Measurements from ENCODE around the gene BHMT2.

The BHMT2 gene

GRCh38 chr5:79053321-79053720, 16.2 kb upstream of the BHMT2 start:
- TF ChIP-seq CTCF (conservative IDR thresholded peaks at IDR 0.05; ENCODE audit: low read depth, low read length) = no peak
- Histone ChIP-seq H4K20me1 (ENCODE audit: insufficient read depth) (no peaks in the 10 kb centered on the region), H3K4me2 (no peak overlapping the region), H2AFZ (ENCODE audit: low read depth) (no peak overlapping the region), H3K79me2 (ENCODE audit: insufficient read depth, low read depth) (no peaks in the 10 kb centered on the region), H3K36me3 (ENCODE audit: insufficient read depth) (no peaks in the 10 kb centered on the region), H3K27ac (no peak overlapping the region), H3K9ac (no peak overlapping the region), H3K4me1 (ENCODE audit: low read depth, poor library complexity, severe bottlenecking) (no peaks in the 10 kb centered on the region), H3K4me3 (IDR thresholded peaks at IDR 0.05; ENCODE audit: insufficient read depth, low read depth, low read length) (no peak overlapping the region), H3K27me3 (ENCODE audit: insufficient read depth, low read depth) (no peaks in the 10 kb centered on the region)

- Histone ChIP-seq H3K27ac (no peak overlapping the region), H3K4me2 (no peak overlapping the region), H3K27me3 (ENCODE audit: insufficient read depth, low read depth) (no peaks in the 10 kb centered on the region), H3K4me1 (ENCODE audit: low read depth, poor library complexity, severe bottlenecking) (no peaks in the 10 kb centered on the region), H3K9ac (no peak overlapping the region), H3K79me2 (ENCODE audit: insufficient read depth, low read depth) (no peaks in the 10 kb centered on the region), H3K36me3 (ENCODE audit: insufficient read depth) (no peaks in the 10 kb centered on the region), H3K4me3 (IDR thresholded peaks at IDR 0.05; ENCODE audit: insufficient read depth, low read depth, low read length) (no peak overlapping the region), H2AFZ (ENCODE audit: low read depth) (no peak overlapping the region), H4K20me1 (ENCODE audit: insufficient read depth) (no peaks in the 10 kb centered on the region)
- TF ChIP-seq CTCF (conservative IDR thresholded peaks at IDR 0.05; ENCODE audit: low read depth, low read length) = no peak
Measured at GRCh38 chr5:79055017-79055416, 14.6 kb upstream of the BHMT2 start.

- H3K4me3 ChIP-seq (IDR thresholded peaks at IDR 0.05; ENCODE audit: insufficient read depth, low read depth, low read length) = no peak overlapping the region
- no peak for TF ChIP-seq CTCF (conservative IDR thresholded peaks at IDR 0.05; ENCODE audit: low read depth, low read length)
Measured at GRCh38 chr5:79056847-79057246, 12.7 kb upstream of the BHMT2 start.

GRCh38 chr5:79059674-79060073, 9.9 kb upstream of the BHMT2 start:
- H3K27ac ChIP-seq = no peak overlapping the region

More at GRCh38 chr5:79056847-79057246, 12.7 kb upstream of the BHMT2 start:
- H3K79me2 ChIP-seq (ENCODE audit: insufficient read depth, low read depth) = no peaks in the 10 kb centered on the region
- H3K4me2 ChIP-seq = no peak overlapping the region
- H3K9ac ChIP-seq = no peak overlapping the region
- H3K27me3 ChIP-seq (ENCODE audit: insufficient read depth, low read depth) = no peaks in the 10 kb centered on the region
- H3K27ac ChIP-seq = no peak overlapping the region
- H3K4me1 ChIP-seq (ENCODE audit: low read depth, poor library complexity, severe bottlenecking) = no peaks in the 10 kb centered on the region
- no peaks in the 10 kb centered on the region for H3K36me3 ChIP-seq (ENCODE audit: insufficient read depth)
- H2AFZ ChIP-seq (ENCODE audit: low read depth) = no peak overlapping the region
- H4K20me1 ChIP-seq (ENCODE audit: insufficient read depth) = no peaks in the 10 kb centered on the region

More at GRCh38 chr5:79059674-79060073, 9.9 kb upstream of the BHMT2 start:
- Histone ChIP-seq H3K4me3 (IDR thresholded peaks at IDR 0.05; ENCODE audit: insufficient read depth, low read depth, low read length) (no peak overlapping the region), H2AFZ (ENCODE audit: low read depth) (no peak overlapping the region), H3K4me1 (ENCODE audit: low read depth, poor library complexity, severe bottlenecking) (no peaks in the 10 kb centered on the region), H4K20me1 (ENCODE audit: insufficient read depth) (no peaks in the 10 kb centered on the region), H3K9ac (no peak overlapping the region), H3K27me3 (ENCODE audit: insufficient read depth, low read depth) (no peaks in the 10 kb centered on the region), H3K79me2 (ENCODE audit: insufficient read depth, low read depth) (no peaks in the 10 kb centered on the region), H3K4me2 (no peak overlapping the region), H3K36me3 (ENCODE audit: insufficient read depth) (no peaks in the 10 kb centered on the region)
- no peak for TF ChIP-seq CTCF (conservative IDR thresholded peaks at IDR 0.05; ENCODE audit: low read depth, low read length)
